Activated CD4-positive, alpha-beta T cell treated with anti-CD3 and anti-CD28 coated beads, Interleukin-2, amount 50 U/mL, for 4 hours (primary cell): ENCODE results near the gene TEX19.

Source experiments
- DNase-seq, 2 experiments: peaks; one replicate each; pipeline ENCODE4 v3.0.0-alpha.2; 2020

TEX19 gene

GRCh38 chr17:82321947-82322466 lies 37.0 kb upstream of the TEX19 start:
- no peak for DNase-seq

DNA sequence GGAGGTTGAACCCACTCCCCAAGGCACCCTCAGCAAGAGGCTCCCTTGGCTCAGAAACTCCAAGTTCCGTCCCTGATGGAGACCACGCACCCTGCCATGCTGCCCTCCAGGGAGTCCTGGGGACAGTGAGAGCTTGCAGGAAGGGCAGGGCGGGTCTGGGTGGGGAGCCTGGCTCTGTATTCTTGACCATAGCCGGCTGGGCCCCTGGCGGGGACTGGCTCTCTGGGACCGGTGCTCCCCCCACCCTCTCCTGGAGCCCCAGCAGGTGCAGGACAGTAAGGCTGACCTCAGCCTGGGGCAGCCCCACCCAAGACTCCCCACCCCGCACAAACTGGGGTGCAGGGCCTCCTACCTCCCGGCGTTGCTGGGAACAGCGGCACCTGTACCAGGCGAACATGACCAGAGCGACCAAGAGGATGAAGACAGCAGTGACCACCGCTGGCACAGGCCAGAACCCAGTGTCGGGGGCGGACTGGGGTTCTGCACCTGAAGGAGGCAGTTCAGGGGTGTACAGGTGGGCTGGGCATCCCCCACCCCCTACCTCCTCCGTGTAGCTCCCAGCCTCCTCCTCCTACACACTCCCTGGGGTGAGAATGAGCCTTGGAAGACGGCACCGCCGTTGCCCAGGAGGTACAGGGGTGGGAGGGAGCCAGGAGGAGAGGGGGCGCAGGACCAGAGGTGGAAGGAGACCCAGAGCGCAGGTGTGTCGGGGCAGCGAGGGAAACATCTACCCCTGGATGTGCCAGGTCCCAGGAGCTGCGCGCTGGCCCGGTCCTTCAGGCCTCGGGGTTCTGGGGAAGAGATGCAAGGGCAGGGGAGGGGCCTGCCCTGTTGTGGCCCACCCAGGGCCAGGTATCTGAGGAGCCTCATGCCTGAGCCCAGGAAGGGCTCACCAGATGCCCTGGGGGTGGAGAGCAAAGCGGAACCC lies 36.3 kb upstream of the TEX19 start:
- no peak for DNase-seq

DNA sequence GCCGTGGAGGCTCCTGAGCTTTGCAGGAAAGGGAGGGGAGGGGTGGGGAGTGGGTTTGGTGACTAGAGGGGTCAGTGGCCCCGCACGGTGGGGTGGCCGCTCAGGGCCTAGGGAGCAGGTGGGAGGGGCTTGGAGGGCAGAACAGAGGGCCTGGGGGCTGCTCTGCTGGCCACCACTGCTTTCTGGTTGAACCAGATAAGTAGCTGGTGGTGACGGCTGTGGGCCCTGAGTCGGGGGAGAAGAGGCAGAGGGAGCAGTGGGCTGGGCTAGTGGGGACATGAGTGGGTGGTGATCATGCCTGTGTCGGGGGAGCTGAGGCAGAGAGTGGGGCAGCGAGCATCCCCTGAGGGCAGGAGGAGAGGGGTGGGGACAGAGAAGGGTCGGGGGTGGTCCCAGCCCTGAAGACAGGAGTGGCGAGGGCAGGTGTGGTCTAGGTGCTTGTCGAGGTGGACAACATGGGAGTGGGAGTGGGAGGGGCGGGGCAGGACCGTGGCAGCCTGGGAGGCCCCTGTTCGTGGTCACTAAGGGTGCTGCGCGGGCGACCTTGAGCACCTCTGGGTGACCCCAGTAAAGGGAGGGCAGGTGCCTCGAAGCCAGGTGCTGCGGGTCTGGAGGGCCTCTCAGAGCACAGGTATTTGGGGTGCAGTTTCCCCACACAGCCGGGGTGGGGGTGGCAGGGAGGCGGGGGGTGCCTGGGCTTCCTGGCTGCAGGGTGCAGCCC lies 35.4 kb upstream of the TEX19 start:
- DNase-seq, result no peak

GRCh38 chr17:82324566-82325285 lies 34.3 kb upstream of the TEX19 start:
- DNase-seq, result peak; percentile 41 to 57

DNA sequence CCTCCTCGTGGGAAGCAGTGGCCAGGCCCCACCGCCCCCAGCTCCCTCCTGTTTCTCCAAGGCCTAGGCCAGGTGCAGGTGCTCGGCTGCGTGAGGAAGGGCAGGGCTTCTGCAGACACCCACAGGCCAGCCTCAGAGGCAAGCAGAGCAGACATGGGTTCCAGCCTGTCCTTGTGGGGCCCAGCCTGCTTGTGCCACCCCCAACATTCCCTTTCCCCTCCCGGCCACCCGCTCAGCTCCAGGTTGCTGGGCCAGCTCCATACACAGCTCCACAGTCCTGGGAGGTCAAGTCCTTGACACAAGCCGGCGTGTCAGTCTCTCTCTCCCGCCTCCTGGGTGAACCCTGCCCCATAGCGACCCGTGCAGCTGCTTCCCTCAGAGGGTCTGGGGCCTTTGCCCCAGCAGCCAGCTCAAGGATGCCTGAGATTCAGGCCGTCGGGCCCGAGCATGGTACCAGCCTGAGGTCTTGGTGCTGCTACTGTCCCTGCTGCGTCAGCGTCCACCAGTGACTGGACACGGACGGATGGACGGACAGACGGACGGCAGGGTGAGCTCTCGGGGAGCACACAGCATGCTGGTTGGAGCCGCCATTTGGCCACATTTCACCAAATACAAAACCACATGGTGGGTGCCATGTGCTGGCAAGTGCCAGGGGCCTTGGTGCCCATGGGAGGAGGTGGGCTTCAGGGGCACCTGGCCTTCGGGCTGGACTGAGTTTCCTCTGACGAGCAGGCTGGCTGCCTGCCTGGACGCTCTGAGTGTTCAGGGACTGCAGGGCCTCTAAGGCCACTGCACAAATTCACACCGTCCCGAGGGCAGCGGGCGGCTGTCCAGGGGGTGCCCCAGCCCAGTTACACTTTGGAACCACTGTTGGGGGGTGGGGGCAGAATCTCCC lies 33.5 kb upstream of the TEX19 start:
- DNase-seq, result no peak

GRCh38 chr17:82327289-82327688 lies 31.8 kb upstream of the TEX19 start:
- DNase-seq, result no peak

DNA sequence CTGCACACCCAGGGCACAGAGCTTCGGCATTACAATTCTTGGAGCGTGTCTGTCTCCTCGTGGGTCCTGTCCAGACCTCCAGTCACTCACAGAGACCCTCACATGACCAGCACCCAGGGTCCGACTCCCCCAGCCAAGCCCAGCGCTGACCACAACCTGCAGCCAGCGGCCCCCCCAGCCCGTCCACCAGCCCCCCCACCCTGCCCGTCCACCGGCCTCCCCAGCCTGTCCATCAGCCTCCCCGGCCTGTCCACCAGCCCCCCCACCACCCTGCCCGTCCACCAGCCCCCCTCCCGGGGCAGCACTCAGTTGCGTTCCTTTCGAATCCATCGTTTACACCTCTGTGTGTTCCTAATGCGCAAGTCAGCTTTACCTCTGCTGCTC lies 31.3 kb upstream of the TEX19 start:
- DNase-seq, result no peak

DNA sequence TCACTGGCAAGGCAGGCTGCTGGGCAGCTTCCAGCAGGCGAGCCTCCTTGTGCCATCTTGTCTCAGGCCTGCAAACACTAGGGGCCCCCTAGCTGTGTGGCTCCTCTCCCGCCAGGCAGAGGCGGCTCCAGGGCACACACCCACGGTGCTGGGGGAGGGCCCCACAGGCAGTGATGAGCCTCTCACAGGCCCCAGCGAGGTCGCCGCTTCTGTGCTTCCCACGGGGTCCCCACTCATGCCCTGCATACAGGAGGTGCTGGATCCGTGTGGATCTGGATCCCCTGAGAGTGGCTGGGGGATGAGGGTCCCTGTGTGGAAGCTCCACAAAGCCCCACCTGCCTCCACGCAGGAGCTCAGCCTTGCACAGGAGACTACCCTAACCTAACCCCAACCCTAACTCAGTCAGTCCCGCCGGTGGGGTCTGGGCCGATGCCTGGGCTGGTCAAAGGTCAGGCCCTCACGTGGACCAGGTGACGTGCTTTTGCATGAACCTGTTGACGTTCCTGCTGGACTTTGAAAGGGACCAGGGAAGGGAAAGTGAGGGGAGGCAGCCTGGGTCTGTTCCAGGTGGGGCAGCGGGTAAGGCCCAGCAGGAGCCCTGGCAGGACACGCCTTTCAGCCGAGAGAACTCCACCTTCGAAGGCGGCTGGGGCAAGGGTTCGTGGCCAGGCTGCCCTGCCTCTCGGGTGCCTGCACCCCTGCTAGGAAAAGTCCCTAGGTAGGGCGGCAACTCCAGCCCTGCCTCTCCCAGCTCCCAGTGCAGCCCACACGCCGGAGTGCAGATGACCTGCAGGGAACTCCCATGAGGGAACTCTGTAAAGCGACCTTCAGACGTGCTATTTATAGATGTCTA lies 30.7 kb upstream of the TEX19 start:
- DNase-seq, result no peak

- no peak for DNase-seq
These were observed 30.0 kb upstream of the TEX19 start for GRCh38 chr17:82328994-82329507.

- no peak for DNase-seq
These were observed 29.2 kb upstream of the TEX19 start for GRCh38 chr17:82329683-82330321.

- DNase-seq, result no peak
These were observed 28.5 kb upstream of the TEX19 start for GRCh38 chr17:82330322-82331239.

- no peak for DNase-seq
These were observed 27.6 kb upstream of the TEX19 start for GRCh38 chr17:82331345-82331939.

DNA sequence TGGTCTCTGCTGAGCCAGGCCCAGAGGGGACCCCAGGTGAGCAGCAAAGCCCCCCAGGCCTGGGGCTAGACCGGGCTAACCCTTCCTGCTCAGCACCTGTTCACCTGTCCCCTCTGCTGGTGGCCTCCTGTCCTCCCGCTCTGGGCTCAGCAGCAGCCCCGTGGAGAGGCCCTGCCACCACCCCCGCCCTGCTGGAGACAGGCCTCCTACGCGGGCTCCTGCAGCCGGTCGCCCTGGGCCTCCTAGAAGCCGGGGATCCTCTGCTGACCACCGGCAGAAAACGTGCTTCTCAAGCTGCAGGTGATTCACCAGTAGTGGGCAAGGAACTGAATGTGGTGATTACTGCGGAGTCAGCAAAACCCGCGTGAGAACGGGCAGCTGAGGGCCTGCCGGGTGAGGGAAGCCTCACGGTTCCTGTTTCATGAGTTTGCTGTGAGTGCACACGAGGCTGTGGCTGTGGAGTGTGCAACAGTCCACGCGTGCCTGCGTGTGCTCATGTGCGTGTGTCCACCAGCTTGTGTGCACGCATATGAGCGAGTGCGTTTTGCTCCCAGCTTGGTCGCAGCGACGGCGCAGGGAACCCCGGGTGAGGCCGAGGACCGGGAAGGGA lies 26.3 kb upstream of the TEX19 start:
- no peak for DNase-seq

DNA sequence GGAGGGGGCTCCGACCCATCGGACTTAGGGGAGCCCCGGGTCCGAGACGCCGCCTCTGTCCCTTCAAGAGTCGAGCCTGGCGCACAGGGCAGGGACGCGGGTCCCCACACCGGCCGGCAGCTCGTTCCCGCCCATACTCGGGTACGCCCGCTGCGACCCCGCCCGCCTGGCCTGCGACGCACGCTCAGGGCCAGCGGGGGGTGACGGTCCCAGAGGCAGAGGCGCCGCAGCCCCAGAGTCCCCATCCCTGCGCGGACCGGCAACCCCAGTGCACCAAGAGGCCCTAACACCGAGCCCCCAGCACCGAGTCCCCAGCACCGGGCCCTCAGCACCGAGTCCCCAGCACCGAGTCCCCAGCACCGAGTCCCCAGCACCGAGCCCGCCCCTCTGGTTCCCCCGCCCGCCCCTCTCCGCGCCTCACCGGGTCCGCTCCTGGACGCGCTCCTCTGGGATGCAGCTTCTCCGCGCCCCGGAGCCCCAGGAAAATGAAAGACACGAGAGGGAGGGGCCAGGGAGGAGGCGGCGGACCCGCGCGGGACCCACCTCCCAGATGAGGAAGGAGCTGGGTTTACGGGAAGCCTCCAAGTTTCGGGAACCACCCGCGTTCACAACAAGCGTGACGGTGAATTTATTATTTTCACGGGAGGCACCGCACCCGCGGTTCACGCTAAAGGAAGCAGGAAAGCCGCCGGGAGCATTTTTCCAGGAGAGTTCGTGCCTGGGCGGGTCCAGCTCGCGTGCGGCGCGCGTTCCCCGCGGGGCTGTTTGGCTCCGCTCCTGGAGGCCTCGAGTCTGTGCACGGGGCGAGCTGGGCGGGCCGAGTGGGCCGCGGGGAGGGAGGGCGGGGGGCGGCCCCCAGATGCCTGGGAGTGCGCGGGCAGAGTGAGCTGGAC lies 25.5 kb upstream of the TEX19 start, which contains the start of gene SECTM1:
Gene SECTM1 (minus strand): TSS at position 488 of the 893 bp plus-strand sequence. CDS start 6,526 bp downstream, outside the sequence.
- DNase-seq, result no peak

DNA sequence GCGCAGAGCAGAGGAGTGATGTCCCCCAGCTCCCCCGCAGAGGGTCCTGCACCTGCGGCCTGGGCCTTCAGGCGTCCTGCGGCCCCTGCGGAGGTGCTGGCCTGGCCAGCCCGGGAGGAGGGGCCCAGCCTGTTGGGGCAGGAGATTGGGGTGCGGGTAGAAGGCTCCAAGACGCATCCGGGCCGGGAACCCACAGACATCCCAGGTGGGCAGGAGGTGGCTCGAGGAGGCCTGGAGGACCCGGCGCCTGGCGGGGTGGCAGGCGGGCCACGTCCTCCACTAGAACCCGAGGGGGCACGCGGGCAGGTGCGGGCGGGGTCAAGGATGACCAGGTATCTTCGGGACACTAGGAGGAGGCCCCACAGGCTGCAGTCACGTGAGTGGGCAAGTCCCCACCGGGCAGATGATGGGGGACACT lies 24.8 kb upstream of the TEX19 start:
- DNase-seq, result no peak

GRCh38 chr17:82334622-82335394 lies 24.2 kb upstream of the TEX19 start:
- no peak for DNase-seq
